Inferior parietal cortex (tissue), 1 donor: Measurements from ENCODE around the gene SIRT7.

Experiments
- DNase-seq: peaks from one replicate; pipeline ENCODE4 v3.0.0-alpha.2; 2016; ENCODE audit errors: extremely low spot score

SIRT7 gene

DNA sequence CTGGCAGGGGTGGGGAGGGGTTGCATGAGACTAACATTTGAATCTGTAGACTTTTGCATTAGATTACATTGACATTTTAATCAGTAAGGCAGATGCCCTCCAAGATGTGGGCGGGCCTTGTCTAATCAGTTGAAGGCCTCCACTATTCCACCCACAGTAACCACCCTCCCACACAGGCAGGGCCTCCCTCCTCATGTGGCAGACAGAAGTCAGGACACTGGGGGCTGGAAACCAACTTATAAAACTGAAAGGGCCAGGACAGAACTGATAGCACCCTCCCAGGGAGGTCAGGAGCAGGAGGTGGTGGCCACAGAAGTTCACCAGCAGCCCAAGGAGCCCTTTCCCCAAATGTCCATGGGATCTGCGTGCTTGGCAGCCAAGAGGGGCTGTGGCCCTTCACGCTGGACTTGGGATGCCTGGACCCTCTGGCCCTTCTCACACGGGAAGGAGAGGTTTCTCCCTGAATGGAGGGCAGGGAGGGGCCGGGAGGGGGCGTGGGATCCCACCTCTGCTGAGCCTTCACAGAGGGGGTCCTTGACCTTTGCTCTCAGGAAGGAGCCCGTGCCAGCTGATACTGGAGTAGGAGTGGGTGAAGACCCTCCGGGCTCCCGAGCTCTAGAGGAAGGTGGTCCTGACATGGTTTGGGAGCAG lies 14.5 kb upstream of the SIRT7 start:
- DNase-seq: no peak

DNA sequence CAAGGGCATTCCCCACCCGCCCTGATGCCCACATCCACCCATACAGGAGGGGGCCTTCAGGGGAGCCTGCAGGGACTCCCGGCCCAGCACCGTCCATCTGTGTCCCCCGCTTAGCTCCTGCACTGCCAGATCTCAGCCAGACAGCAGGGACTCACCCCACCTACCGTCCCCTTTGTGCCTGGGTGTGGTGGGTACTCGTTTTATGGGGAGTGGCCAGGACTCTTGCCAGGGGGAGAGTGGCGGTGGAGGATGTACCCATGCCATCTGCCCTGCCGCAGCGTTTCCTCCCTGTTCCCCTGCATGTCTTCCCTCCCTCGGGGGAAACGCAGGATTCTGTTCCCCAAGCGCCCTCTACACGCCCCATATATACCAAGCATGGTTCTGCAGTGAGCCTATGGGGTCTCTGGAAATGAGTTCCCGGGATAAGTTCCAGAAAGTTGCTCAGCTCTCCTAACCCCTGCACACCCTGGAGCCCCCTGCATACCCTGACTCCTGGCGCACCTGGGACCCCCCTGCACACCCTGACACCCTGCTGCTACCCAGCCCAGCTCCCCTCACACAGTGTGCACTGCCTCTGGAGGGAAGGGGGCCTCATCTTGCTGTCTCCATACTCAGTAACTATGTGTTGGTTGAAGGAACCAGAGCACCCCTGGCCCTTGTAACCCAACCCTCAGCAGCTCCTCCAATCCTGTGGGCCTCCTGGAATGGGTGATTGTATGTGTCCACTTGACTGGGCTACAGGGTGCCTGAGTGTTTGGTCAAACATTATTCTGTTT lies 13.8 kb upstream of the SIRT7 start:
- no peak for DNase-seq

DNA sequence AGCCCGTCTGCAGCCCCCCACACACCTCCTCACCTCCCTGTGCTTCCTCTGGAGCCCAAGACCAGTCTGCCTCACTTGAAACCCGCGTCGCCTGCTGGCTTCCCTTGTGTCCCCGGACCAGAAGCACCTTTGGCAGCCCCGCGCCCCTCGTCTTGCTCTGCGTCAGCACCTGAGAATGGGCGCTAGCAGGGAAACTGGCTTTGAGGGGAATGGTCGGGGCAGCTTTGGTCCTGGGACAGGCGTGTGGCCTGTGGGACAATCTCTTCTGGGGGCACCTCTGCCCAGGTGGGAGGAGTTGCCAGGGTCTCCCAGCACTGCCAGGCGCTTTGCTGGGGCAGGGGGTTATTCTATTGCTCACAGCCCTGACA lies 13.2 kb upstream of the SIRT7 start:
- no peak for DNase-seq

DNA sequence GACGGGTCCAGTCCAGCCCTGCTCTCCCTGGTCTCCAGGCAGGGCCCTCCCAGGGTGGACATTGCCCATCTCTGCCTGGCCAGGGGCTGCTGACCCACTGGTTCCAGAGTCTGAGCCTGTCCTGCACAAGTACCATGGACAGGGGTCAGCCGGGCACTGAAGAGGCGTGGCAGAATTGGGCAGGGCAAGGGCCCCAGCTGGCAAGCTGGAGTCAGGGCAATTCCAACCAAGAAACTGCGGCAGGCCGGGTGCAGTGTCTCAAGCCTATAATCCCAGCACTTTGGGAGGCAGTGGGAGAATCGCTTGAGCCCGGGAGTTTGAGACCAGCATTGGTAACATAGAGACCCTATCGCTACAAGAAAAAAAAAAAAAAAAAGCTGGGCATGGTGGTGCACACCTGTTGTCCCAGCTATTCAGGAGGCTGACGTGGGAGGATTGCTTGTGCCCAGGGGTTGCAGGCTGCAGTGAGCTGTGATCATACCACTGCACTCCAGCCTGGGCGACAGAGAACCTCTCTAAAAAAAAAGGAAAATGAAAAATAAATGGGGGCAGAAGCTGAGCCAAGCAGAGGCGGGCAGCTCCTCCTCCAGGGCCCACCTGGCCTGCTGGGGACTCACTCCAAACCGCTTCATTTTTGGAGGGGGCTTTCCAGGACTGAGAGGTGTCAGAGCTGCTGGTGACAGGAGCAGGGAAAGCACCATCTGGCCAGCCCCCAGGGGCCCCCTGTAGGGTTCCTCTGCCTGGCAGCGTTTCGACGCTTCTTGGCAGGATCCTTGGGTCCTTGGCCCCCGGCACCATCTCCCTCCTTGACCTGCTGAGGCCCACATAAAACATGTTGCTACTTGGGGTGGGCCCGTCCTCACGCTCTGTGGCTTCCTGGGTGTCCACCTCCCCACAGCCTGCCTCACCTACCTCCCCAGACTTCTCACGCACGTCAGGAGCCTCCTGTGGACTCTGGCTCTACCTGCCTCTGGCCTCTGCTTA lies 12.5 kb upstream of the SIRT7 start:
- DNase-seq: no peak

- DNase-seq: no peak
Measured at GRCh38 chr17:81929253-81930141, 11.5 kb upstream of the SIRT7 start.

- no peak for DNase-seq
Measured at GRCh38 chr17:81928544-81929252, 10.7 kb upstream of the SIRT7 start.

DNA sequence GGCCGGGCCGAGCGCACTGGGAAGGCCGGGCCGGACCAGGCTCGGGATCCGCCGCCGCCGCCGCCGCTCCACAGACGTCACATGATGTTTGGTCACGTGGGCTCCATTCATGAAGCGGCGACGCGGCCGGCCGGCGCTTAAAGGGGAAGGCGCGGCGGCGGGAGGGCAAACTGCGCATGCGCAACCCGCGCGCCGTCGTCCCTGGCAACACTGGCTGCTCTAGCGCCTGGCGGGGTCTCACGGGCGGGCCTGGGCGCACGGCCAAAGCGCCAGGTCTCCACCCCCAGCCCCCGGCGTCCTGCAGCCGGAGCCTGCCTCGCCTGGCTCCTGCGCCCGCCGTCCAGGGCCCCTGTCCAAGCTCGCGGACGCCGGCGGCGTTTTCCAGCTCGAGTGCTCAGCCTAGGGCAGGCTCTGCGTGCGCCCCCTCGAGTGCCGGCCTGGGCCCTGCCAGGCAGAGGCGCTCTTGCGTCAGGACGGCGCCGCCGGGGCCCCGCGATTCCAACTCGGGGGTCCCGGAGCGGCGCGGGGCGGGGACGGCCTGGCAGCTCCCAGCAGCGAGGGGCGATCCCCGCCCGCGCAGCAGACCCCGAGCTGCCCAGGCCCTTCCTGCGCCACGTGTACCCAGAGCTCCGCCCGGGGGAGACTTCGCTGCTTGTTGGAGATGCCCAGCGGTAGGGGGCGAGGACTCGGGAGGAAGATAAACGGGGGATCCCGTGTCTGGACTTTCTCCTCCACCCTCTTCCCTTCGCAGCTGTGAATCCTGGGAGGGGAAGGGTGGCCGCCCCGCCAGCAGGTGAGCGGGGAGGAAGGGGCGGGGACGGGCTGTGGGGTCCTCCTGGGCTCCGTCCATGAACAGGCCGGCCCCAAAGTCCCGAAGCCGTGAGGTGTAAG lies 9.9 kb upstream of the SIRT7 start, which contains the start of gene MAFG:
TSS of gene MAFG (minus strand) at position 83 of the 891 bp plus-strand sequence. CDS start 4,550 bp downstream, outside the sequence.
- DNase-seq: peak; percentile 96

- no peak for DNase-seq
Measured at GRCh38 chr17:81927152-81927652, 9.2 kb upstream of the SIRT7 start.

DNA sequence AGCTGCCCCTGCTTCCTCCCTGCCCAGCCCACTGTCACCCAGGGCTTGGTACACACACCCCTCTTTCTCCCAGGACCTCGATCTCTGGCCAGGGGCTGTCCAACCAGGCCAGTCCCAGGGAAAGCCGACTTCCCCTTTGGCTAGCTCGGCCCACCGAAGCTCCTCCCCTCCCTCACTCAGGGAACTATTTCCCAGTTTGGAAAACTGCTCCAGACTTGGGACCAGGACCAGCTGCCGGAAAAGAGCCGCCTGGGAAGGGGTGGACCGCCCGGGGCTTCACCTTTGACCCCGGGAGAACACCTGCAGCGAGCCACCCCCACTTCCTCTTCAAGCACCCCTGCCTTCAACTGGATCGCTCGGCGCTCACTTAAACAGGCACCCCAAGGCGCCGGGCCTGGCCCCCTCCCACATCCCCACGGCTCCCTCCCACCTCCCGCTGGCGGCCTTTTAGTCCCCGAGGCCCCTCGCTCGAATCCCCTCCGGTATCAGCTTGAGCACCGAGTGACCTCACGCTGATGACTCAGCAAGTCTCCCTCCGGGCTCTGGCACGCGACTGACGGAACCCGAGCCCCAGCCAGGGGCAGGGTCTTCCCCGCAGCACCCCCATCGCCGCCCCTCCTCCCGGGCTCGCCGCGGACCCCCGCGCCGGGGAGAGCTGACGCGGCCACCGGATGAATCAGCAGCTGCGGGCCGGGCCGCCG lies 8.6 kb upstream of the SIRT7 start:
- no peak for DNase-seq

GRCh38 chr17:81925860-81926450 lies 8.0 kb upstream of the SIRT7 start:
- DNase-seq: no peak

GRCh38 chr17:81924557-81925532 lies 6.9 kb upstream of the SIRT7 start:
- DNase-seq: no peak

DNA sequence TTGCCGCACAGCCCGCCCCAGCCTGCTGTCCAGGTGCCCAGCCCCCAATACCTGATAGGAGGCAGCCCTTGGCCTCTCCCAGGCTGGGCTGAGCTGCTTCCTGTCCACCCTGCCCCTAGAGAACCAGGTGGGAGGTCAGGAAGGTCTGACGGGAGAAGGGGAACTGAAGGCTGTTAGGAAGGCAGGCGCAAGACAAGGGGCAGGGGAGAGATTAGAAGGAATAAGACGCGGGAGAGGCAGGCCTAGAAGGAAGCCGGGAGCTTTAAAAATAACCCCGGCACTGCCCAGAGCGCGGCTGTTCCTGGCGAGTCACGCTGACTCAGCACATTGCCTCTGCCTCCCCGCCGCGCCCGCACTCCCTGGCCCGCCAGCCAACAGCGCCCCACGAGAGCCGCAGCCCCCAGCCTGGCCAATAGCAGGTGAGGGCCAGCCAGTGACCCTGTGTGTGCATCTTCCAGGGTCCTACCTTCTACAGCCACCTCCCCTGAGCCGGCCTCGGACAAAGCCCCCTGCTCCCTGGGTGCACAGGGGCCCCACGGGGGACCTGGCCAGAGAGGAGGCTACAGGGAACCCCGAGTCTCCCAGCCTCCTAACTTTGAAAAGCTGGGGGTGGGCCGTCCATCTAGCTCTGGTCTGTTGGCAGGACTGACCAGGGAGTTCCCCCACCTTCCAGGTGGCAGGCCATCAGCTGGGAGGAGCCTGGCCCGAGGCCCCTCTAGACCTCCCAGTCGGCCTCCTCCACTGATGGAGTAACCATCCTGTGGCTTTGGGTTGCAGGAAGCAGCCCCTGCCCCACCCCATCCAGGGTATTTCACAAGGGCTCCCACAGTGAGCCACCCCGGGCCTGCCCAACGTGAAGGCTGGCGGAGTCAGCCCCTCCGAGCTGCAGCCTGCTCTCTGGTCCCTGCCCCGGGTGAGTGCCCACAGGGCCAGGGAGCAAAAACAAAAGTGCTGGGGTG lies 5.6 kb upstream of the SIRT7 start:
- peak; percentile 54 for DNase-seq

DNA sequence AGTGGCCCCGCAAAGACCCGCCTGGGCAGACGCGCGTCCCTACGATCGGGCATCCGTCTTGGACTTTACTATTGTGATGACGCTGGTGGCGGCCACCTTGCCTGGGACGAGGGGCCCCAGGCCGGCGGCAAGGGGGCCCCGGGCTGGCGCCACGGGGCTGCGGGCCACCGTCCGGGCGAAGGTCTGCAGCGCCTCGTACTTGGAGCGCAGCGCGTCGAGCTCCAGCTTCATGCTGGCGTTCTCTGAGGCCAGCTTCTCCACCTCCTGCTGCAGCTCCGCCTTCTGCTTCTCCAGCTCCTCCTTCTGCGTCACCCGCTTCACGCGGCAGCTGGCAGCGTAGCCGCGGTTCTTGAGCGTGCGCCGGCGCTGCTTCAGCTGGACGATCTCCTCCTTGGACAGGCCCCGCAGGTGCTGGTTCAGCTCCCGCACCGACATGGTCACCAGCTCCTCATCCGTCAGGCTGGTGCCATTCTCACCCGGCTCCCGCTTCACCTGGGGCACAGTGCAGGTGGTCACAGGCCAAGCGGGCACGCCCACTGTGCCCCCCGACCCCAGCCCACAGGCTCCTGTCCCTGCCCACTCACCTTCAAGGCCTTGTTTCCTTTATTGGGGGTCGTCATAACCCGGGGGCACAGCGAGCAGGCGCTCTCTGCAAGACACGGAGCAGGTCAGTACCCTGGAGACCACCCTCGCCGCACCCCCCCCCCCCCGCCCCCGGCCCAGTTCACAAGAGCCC lies 4.8 kb upstream of the SIRT7 start:
- DNase-seq: no peak

DNA sequence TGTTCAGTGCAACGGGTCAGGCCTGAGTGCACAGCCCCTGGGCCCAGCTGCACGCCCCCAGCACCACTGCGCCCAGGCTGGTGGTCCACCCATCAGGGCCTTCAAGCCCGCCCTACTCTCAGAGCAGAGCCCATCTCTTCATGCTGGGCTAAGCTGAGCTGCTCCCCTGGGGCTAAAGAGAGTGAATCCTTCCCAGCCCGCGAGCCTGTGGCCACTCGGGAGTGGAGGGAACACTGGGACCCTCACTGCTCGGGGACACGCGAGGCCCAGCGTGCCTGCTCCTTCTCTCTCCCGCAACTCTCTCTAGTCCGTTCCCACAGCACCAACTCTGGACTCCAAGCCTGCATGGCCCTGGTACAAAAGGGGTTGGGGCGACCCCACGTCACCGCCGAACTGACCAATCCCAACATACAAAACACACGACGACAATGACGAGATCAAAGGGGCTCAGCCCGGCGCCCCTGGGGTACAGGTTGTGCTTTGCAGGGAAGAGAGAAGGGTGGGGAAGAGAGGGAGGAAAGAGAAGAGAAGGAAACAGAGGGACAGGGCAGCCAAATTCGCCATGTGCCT lies 4.1 kb upstream of the SIRT7 start:
- DNase-seq: no peak

DNA sequence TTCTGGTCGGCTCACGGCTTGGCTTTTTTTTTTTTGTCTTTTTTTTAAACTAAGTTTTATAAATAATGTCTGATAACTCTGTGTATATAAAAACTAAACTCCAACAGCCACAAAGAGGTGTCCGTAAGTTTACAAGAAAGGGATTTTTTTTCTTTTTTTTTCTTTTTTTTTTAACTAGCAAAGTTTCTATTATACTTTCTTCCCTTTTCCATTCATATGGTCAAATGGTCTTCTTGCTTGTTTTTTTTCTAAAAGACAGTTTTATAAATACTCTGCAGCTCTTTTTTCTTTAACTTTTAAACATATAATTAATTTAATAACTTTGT lies 3.5 kb upstream of the SIRT7 start:
- no peak for DNase-seq
